Endothelial cell of umbilical vein (primary cell): Measurements from ENCODE around the gene KXD1.
A peak's percentile ranks its signal among the peaks of the same experiment; 100 is the strongest.

Source experiments
- CTCF ChIP-seq, 2 donors: IDR thresholded peaks; 1 replicate in 1 of 2; 2 replicates in 1 of 2; pipeline ENCODE4 v1.5.1; 2011; ENCODE audit warnings: low read length in 2 of 2, mild to moderate bottlenecking in 2 of 2, moderate library complexity in 2 of 2, control low read depth in 1 of 2, inconsistent platforms in 1 of 2, low read depth in 1 of 2; ENCODE audit not compliant: insufficient read depth in 1 of 2; ENCODE audit errors: extremely low read depth in 1 of 2
- EZH2 ChIP-seq: IDR thresholded peaks from 2 replicates; pipeline ENCODE4 v1.6.1; 2012; ENCODE audit warnings: borderline replicate concordance, low read depth, mild to moderate bottlenecking, moderate library complexity, low read length, inconsistent platforms; ENCODE audit not compliant: severe bottlenecking
- POLR2A ChIP-seq: IDR thresholded peaks from 2 replicates; pipeline ENCODE4 v1.6.1; 2012; ENCODE audit warnings: low read depth, mild to moderate bottlenecking, control low read depth, low read length
- POLR2AphosphoS5 ChIP-seq: IDR thresholded peaks from 2 replicates; pipeline ENCODE4 v1.6.1; 2012; ENCODE audit warnings: low read depth, mild to moderate bottlenecking, control low read depth, low read length, moderate library complexity; ENCODE audit not compliant: insufficient read depth
- TF ChIP-seq, protein P1 (sequence below): IDR thresholded peaks from 2 replicates; pipeline ENCODE4 v1.6.1; 2011; ENCODE audit not compliant: insufficient read depth, insufficient read length

DNA sequence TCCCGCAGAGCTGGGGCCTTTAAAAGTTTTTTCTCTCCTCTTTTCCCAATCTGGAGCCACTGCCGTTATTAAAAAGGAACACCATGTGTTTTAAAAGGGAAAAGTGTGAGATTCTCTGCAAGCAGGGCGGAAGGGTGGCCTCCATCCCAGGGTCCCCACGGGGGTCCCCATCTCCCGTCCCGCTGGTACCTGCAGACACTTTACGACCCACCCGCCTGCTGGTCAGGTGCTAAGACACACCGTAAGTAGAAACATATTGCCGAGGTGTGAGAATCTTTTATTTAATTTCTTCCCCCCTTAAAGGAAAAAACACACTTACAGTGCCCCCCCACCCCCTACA, 47.1 kb downstream of the KXD1 start:
- peak; percentile 53 for TF ChIP-seq EZH2
- no peak for TF ChIP-seq POLR2AphosphoS5
- TF ChIP-seq, protein P1, sequence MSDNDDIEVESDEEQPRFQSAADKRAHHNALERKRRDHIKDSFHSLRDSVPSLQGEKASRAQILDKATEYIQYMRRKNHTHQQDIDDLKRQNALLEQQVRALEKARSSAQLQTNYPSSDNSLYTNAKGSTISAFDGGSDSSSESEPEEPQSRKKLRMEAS = no peak
- no peak for TF ChIP-seq CTCF (IDR thresholded peaks at IDR 0.05; ENCODE audit: extremely low read depth in 1 of 2, insufficient read depth in 1 of 2, low read depth in 1 of 2, low read length in 2 of 2)
- no peak for TF ChIP-seq POLR2A
